ENCODE data around the gene NAP1L4.

- TF ChIP-seq CTCF (conservative IDR thresholded peaks at IDR 0.05; ENCODE audit: low read length): no peak
- no peak for TF ChIP-seq EZH2phosphoT487 (IDR thresholded peaks at IDR 0.05; ENCODE audit: borderline replicate concordance)
Observed at GRCh38 chr11:2901196-2901796, 90.8 kb downstream of the NAP1L4 start.
